GM12873 (cell line): ENCODE results near the gene GSDME.

Experiments used
- TF ChIP-seq, protein P1 (sequence below): IDR thresholded peaks from 2 replicates; pipeline ENCODE4 v1.5.1; 2012; ENCODE audit warnings: low read depth, mild to moderate bottlenecking, moderate library complexity, low read length, control low read depth; ENCODE audit not compliant: insufficient read depth; ENCODE audit errors: missing control alignments

Gene GSDME

DNA sequence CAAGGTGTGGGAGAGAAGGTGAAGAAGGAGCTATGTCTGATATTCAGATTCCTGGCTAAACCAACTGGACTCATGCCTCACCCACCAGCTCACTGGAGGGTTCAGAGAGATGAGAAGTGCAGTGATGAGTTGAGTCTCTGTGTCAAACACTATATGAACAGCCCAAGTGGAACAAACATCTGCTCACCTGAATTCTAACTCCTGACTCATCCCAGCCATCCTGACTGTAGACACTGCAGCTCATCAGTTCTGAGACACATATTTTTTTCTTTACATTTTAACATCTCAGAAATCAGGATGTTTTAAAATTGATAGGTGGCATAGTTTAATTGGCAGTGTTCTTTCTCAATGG is 27.3 kb downstream of the GSDME start:
- TF ChIP-seq, protein P1, sequence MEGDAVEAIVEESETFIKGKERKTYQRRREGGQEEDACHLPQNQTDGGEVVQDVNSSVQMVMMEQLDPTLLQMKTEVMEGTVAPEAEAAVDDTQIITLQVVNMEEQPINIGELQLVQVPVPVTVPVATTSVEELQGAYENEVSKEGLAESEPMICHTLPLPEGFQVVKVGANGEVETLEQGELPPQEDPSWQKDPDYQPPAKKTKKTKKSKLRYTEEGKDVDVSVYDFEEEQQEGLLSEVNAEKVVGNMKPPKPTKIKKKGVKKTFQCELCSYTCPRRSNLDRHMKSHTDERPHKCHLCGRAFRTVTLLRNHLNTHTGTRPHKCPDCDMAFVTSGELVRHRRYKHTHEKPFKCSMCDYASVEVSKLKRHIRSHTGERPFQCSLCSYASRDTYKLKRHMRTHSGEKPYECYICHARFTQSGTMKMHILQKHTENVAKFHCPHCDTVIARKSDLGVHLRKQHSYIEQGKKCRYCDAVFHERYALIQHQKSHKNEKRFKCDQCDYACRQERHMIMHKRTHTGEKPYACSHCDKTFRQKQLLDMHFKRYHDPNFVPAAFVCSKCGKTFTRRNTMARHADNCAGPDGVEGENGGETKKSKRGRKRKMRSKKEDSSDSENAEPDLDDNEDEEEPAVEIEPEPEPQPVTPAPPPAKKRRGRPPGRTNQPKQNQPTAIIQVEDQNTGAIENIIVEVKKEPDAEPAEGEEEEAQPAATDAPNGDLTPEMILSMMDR = no peak

DNA sequence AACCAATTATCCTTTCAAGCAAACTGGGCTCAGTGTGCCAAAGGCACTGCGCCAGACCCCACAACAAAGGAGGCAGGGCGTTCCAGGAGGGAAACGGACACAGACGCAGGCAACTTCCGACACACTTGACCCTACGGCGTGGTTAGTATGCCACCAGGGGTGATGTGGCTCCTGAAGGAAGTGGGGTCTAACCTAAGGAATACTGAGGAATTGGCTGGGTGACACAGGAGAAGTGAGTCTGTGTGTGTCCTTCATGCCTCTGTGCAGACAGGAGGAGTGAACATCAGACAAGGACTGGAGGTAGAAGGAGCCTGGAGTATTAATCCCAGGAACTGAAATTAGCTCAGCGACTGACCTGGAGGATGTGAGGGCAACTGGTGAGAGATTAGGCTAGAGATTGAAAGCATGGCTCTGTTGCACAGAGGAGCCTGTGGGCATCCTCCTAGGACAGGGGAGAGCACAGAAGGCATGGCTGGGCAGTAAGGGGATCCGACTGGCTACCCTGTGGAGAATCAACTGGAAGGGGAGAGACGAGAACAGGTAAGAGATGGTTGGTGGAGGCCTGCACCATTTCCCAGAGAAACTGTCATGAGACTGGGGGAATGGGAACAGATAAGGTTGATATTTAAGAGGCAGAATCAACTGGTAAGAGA is 27.8 kb downstream of the GSDME start:
- TF ChIP-seq, protein P1 = no peak

GRCh38 chr7:24728503-24729364 is 28.5 kb downstream of the GSDME start:
- TF ChIP-seq, protein P1 = no peak

DNA sequence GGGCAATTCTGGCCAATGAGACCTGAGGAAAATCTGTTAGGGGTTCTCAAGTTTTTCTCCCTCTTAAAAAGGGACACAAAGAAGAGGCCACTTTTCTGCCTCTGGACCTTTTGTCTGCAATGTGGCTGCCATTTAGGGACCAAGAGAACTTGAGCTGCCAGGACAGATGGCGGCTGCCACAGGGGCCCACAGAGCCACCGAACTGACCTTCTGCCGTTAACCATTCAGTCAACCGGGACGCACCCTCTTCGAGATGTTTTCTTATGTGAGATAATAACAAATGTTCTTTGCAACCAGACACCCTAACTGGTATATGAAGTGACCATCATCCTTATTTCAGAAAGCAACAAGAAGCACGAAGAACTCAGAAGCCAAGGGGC is 29.2 kb downstream of the GSDME start:
- TF ChIP-seq, protein P1 = no peak

DNA sequence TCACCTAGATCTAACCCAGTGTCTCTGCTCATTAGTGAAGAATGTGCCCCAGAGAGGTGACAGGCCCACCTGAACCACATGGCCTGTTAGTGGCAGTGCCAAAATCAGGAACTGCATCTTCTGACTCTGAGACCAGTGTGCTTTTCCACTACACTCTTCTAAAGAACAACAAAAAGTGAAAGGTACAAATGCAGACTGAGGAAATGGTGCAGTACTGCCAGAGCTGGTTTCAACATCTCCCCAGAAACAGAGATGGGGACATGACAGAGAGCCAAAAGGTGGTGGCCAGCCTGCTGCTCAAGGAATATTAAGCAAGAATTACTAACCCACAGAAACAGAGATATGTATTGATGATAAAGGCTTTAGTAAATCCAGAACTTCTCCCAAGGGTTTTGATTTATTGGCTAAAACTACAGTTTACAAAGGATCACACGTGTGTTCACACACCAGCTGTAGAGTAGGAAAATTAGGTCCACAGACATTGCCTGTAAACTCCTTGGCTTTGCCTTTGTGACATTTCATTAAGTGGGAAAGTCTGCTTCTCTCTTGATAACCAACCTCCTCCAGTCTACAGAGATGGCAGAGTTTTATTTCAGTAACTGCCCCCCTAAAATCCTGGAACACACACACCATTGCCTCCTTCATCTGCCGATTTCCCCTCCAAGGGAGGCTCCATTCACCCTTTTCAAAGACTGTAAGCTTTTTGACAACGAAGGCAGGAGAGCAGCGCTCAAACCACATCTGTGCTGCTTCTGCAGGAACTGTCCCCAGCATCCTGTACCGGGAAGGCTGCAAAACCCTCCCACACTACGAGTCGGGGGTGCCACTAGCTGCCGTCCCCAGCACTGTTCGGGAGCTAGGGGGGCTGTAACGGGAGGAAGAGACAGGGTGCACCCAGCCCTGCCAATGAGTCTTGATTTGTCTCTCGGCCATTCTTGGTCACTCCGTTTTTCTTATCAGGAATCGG is 29.8 kb downstream of the GSDME start:
- TF ChIP-seq, protein P1 = no peak

DNA sequence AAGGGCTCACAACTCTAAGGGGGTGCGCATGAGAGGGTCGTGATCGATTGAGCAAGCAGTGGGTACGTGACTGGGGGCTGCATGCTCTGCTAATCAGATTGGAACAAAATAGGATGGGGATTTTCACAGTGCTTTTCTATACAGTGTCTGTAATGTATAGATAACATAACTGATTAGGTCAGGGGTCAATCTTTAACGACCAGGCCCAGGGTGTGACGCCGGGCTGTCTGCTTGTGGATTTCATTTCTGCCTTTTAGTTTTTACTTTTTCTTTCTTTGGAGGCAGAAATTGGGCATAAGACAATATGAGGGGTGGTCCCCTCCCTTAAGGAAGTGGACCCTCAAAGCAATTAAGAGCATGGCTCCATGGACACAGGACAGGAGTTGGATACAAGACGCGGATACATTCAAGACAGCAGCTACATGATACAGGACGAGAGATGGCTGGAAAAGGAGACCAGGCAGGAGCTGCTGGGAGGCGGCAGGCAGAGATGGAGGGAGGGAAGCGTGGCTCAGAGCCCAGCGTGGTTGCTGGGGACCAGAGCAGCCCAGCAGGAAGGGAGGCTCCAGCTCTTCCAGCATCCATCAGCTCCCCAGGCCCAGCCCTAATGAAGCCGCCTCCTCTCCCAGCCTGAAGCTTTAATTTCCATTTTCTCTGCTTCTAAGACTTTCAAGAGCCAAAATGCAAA is 31.6 kb downstream of the GSDME start:
- TF ChIP-seq, protein P1 = no peak
